Testis (tissue), 2 donors: Measurements from ENCODE around the gene CNTNAP3B.
"Not testable (repeated sequence)": the region's sequence is repeated elsewhere in the genome, so short reads cannot be mapped to it uniquely, and the experiment has no call there.

Experiments
- CTCF ChIP-seq, 3 experiments: fragments of 450-650 bp in 2 of 3; fragments of 200-600 bp in 1 of 3; sonication (generic) in 1 of 3; IDR thresholded peaks; one replicate each; pipeline ENCODE4 v1.5.1; 2016 to 2019; ENCODE audit warnings: antibody characterized with exemption in 3 of 3, mild to moderate bottlenecking in 2 of 3, moderate library complexity in 1 of 3
- POLR2A ChIP-seq: fragments of 450-650 bp; IDR thresholded peaks from one replicate; pipeline ENCODE4 v1.6.1; 2017; ENCODE audit warnings: antibody characterized with exemption, mild to moderate bottlenecking, moderate library complexity

- not testable (repeated sequence) for TF ChIP-seq POLR2A; CTCF (IDR thresholded peaks at IDR 0.05)
These were observed 44.7 kb downstream of the CNTNAP3B start for GRCh38 chr9:42084559-42084952.
